ENCODE measurements around the gene ADARB2. TPM values are rescaled to one million over a fixed set of nuclear protein-coding genes. Genes with fewer than 3 reads are reported as not detected.

ADARB2 gene
- total and polyA plus RNA-seq, 4 donors, result 0.55 to 0.70 (median 0.59) TPM; not detected in 1

DNA sequence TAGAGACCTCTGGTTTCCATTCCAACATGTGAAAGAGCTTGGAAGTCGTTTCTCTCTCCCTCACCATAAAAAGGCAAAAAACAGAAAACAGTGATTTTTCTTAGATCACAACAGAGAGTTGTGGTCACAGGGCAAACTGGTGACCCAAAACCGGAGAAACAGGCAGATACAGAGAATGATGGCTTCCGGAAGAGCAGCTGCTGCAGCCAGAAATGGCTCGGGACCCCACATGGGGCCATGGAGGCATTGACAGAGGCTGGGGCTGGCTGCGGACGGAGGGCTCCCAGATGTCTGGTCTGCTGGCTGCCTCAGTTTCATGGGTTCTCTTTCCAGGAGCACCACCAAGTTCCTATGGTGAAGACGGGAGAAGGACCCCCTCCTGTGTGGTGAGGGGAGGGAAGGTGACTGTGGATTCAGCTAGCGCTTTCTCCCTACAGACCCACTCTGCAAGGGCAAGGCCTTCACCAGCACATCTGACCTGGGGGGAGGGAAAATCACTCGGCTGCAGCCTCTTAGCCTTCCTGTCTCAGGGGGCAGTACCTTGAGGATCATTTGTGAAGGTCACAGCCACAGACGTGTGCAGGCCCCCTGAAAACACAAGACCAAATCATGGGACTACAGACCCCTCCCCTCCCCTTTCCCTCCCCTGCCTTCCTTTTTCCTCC lies 599.7 kb downstream of the ADARB2 start:
- no peak overlapping the region for H3K27ac ChIP-seq (ENCODE audit: low read depth in 1 of 2, low read length in 2 of 2)
- no peaks in the 10 kb centered on the region for H3K27me3 ChIP-seq (ENCODE audit: control insufficient read depth in 4 of 4, insufficient read depth in 4 of 4, low read length in 3 of 4)
- no peak overlapping the region for H3K9ac ChIP-seq (ENCODE audit: low read depth in 1 of 2, low read length in 2 of 2)
- H3K4me3 ChIP-seq (ENCODE audit: low read depth in 1 of 3, low read length in 3 of 3), result no peak overlapping the region
- no peak for TF ChIP-seq HNF4G (IDR thresholded peaks at IDR 0.05)
- TF ChIP-seq NR2F2 (IDR thresholded peaks at IDR 0.05), result no peak
- no peak for TF ChIP-seq TAF1 (conservative IDR thresholded peaks at IDR 0.05)
- TF ChIP-seq REST (IDR thresholded peaks at IDR 0.05), result no peak
- TF ChIP-seq FOXA1 (IDR thresholded peaks at IDR 0.05), result no peak
- TF ChIP-seq, protein P1, sequence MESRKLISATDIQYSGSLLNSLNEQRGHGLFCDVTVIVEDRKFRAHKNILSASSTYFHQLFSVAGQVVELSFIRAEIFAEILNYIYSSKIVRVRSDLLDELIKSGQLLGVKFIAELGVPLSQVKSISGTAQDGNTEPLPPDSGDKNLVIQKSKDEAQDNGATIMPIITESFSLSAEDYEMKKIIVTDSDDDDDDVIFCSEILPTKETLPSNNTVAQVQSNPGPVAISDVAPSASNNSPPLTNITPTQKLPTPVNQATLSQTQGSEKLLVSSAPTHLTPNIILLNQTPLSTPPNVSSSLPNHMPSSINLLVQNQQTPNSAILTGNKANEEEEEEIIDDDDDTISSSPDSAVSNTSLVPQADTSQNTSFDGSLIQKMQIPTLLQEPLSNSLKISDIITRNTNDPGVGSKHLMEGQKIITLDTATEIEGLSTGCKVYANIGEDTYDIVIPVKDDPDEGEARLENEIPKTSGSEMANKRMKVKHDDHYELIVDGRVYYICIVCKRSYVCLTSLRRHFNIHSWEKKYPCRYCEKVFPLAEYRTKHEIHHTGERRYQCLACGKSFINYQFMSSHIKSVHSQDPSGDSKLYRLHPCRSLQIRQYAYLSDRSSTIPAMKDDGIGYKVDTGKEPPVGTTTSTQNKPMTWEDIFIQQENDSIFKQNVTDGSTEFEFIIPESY (IDR thresholded peaks at IDR 0.05), result no peak
- no peak for TF ChIP-seq HNF4A (conservative IDR thresholded peaks at IDR 0.05)
- TF ChIP-seq, protein P2, sequence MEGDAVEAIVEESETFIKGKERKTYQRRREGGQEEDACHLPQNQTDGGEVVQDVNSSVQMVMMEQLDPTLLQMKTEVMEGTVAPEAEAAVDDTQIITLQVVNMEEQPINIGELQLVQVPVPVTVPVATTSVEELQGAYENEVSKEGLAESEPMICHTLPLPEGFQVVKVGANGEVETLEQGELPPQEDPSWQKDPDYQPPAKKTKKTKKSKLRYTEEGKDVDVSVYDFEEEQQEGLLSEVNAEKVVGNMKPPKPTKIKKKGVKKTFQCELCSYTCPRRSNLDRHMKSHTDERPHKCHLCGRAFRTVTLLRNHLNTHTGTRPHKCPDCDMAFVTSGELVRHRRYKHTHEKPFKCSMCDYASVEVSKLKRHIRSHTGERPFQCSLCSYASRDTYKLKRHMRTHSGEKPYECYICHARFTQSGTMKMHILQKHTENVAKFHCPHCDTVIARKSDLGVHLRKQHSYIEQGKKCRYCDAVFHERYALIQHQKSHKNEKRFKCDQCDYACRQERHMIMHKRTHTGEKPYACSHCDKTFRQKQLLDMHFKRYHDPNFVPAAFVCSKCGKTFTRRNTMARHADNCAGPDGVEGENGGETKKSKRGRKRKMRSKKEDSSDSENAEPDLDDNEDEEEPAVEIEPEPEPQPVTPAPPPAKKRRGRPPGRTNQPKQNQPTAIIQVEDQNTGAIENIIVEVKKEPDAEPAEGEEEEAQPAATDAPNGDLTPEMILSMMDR (IDR thresholded peaks at IDR 0.05; ENCODE audit: low read depth, low read length, missing input control), result no peak
- TF ChIP-seq, protein P3, sequence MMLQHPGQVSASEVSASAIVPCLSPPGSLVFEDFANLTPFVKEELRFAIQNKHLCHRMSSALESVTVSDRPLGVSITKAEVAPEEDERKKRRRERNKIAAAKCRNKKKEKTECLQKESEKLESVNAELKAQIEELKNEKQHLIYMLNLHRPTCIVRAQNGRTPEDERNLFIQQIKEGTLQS (IDR thresholded peaks at IDR 0.05), result no peak
- TF ChIP-seq YY1 (IDR thresholded peaks at IDR 0.05), result no peak
- no peak for TF ChIP-seq EGR1 (IDR thresholded peaks at IDR 0.05; ENCODE audit: low read depth in 2 of 2)
- TF ChIP-seq, protein P4, sequence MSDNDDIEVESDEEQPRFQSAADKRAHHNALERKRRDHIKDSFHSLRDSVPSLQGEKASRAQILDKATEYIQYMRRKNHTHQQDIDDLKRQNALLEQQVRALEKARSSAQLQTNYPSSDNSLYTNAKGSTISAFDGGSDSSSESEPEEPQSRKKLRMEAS (IDR thresholded peaks at IDR 0.05), result no peak
- TF ChIP-seq RXRA (IDR thresholded peaks at IDR 0.05), result no peak
- H3K36me3 ChIP-seq (ENCODE audit: control insufficient read depth in 4 of 4, insufficient read depth in 3 of 4, low read depth in 1 of 4, low read length in 3 of 4), result no peaks in the 10 kb centered on the region
- WGBS, result 75% methylated on average over 10 of the region's 10 CpGs
- H3K4me1 ChIP-seq (ENCODE audit: control insufficient read depth in 4 of 4, insufficient read depth in 4 of 4, low read length in 3 of 4), result no peaks in the 10 kb centered on the region
- peak; percentile 24 for DNase-seq (ENCODE audit: low spot score)
- H3K9me3 ChIP-seq (ENCODE audit: control insufficient read depth in 4 of 4, low read length in 3 of 4), result peaks cover 0 to 3% (median under 1%) of the 10 kb centered on the region in 4 donors

DNA sequence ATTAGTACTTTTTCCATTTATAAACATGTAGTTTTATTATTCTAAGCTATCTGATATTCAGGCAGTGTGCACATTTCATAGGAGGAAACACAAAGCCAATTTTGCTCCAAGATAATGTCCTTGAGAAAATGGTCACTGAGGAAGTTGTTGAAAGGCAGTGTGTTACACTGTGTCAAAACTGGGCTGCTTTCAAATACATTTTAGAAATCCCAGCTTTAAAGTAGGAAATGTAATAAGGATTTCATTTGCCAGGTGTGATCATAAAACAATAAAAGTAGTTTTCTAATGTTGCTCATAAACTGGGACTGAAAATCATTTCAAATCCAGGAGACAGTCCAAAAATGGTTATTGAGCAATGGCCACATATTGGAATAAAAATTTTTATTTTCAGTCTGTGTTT lies 601.1 kb downstream of the ADARB2 start:
- no peaks in the 10 kb centered on the region for H3K27me3 ChIP-seq (ENCODE audit: control insufficient read depth in 4 of 4, insufficient read depth in 4 of 4, low read length in 3 of 4)
- H3K27ac ChIP-seq (ENCODE audit: low read depth in 1 of 2, low read length in 2 of 2), result no peak overlapping the region
- no peak overlapping the region for H3K4me3 ChIP-seq (ENCODE audit: low read depth in 1 of 3, low read length in 3 of 3)
- no peak for DNase-seq (ENCODE audit: low spot score)
- H3K9ac ChIP-seq (ENCODE audit: low read depth in 1 of 2, low read length in 2 of 2), result no peak overlapping the region
- peaks cover 0 to 4% (median 2%) of the 10 kb centered on the region in 4 donors for H3K36me3 ChIP-seq (ENCODE audit: control insufficient read depth in 4 of 4, insufficient read depth in 3 of 4, low read depth in 1 of 4, low read length in 3 of 4)
- H3K9me3 ChIP-seq (ENCODE audit: control insufficient read depth in 4 of 4, low read length in 3 of 4), result peaks cover 0 to 3% (median under 1%) of the 10 kb centered on the region in 4 donors
- TF ChIP-seq, protein P3 (IDR thresholded peaks at IDR 0.05), result no peak
- no peak for TF ChIP-seq EGR1 (IDR thresholded peaks at IDR 0.05; ENCODE audit: low read depth in 2 of 2)
- TF ChIP-seq SP1 (IDR thresholded peaks at IDR 0.05), result no peak
- no peak for TF ChIP-seq RXRA (IDR thresholded peaks at IDR 0.05)
- no peaks in the 10 kb centered on the region for H3K4me1 ChIP-seq (ENCODE audit: control insufficient read depth in 4 of 4, insufficient read depth in 4 of 4, low read length in 3 of 4)
